Activated T-cell treated with anti-CD3 and anti-CD28 coated beads for 24 hours (primary cell): ENCODE measurements around the gene GALNT18.

ENCODE experiments used
- DNase-seq: peaks from one replicate; pipeline ENCODE4 v3.0.0-alpha.2; 2020; ENCODE audit warnings: low read depth

The GALNT18 gene

DNA sequence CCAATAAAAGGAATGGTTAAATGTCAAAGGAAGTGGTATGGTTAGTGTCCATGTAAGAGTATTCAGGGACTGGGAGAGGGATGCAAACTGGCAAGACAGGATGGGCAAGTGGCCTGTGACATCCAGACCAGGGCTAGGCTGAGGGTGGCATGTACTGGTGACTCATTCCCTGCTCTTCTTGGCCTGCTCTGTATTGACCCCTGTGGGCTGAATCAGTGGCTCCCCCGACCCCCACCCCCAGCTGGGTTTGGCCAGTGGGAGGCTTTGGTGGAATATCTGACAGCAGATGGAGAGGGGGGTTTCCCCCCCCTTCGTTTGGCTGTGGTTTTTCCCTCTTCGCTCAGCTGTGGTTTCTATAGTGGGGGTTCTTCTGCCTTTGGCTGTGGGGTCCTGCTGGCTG is 356.5 kb downstream of the GALNT18 start:
- no peak for DNase-seq

DNA sequence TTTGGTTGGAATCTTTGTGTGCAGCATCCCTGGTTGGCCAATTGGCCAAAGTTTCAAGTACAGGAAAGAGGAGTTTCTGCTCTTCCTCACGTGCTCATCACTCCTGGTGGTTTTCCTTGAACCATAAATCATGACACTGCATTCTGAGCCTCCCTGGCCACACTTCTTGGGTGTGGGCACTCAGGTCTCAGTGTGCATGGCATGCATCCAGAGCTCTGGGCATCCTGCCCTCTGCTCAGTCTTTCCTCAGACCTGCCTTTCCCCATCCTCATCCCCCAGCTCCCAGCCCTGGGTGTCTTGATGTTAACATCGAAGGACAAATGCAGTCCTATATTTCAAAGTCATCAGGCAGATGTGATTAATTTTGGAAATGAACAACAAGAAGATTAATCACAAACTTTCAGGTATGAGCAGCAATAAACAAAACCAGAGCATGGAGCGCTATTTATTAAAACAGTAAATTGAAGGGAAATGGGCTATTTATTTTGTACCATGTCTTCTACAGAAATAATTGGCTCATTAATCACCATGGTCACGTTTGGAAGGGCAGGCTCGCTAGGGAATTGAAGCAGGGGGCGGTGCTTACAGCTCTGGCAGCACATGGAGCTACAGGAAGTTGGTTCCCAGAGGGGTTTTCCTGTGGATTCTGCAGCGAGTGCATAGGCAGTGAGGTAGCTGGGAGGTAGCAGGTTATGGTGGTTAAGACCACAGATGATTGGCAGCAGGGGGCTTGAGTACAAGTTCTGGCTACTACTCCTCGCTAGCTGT is 358.4 kb downstream of the GALNT18 start:
- DNase-seq, result no peak

DNA sequence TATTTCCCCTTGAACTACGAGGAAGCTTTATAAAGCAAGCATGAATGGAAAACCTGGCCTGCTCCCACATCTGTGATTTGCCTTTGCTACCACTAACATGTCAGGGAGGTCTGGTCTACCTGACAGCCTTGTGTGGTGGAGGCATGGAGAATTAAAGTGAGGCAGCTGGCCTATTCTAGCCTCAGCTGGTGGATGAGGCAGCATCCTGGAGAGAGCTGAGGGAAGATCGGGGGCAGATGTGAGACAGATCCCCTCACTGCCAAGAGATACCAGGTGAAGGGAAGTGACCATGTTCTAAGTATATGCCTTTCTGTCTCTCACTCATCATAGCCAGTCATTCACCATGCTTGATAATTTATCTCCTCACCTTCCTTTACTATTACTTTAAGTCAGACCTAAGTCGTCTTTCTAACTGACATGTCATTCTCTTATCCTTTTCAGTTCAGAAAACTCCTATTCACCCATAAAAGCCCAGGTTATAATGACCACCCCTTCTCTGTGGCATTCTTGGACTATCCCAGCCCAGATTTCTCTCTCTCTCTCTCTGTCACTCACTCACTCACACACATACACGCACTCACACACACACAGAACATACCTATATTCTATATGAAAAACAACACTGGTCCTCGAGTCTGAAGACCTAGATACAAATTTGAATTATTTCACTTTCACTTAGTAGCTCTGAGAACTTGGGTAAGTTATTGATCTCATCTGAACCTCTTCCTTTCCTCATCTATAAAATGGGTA is 359.5 kb downstream of the GALNT18 start:
- DNase-seq, result no peak

DNA sequence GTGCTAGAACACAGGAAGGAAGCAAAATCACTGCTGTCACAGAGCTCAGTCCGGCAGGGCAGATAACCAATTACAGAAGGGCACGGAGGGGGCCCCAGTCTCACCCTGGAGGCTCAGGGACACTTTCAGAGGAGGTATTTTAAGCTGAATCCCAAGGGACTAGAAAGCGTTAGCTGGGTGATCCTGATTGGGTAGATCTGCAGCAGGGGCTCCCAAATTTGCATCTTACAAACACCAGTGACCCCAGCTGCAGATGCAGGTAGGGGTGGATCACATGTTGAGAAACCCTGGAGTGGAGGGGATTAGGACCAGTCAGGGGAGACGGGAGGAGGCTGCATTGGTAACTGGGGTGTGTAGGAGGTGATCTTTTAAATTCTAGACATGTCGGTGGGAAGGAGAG is 360.2 kb downstream of the GALNT18 start:
- DNase-seq, result no peak

DNA sequence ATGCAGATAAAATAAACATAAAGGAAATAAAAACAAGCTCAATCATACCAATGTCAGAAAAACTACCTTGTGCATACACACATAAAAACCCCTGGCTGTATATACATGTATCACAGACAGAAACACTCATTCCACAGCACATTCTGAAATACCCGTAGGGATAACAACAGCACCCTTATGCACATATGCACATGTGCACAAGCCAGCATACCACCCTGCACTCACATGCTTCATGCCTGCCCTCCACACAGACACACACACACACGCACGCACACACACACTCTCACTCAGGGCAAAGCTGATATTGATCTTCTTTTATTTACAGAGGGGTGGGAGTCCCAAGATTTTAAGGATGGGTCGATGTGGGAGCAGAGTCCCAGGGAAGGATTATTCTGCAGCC is 360.9 kb downstream of the GALNT18 start:
- DNase-seq, result no peak

DNA sequence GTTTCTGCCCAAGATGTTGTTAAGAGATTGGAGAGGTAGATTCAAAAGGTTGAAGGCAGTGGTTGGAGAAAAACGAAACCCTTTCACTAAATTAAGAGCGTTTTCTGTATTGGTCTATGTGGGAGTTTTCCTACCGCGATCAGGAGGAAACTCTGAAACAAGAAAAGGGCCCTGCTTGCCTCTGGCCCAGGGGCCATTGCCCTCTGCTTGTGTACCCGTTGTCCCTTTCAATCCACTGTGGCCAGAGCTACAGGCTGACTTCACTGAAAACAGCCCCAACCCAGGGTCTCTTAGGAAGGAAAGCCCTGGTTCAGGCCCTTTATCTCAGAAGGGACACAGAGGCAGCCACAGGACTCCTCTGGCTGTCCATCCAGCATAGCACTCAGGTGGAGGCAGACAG is 367.8 kb downstream of the GALNT18 start:
- no peak for DNase-seq

DNA sequence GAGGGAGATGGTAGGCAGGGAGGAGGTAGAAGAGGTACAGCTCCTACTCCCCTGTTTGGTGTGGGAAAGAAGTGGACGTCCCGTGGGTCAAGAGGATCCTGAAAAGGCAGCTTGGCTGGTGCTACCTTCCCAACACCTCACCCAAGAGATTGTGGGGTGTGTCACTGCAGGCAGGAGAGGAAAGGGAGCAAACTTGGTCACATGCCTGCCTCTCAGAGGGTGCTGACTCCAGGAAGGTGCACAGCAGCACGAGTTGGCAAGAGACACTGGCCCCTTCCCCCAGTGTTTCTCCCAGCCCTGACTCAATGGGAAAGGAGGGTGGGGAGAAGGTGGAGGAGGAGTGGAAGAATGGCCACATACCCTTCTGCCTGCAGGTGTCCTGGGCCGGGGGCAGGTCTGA is 368.3 kb downstream of the GALNT18 start:
- DNase-seq, result no peak

DNA sequence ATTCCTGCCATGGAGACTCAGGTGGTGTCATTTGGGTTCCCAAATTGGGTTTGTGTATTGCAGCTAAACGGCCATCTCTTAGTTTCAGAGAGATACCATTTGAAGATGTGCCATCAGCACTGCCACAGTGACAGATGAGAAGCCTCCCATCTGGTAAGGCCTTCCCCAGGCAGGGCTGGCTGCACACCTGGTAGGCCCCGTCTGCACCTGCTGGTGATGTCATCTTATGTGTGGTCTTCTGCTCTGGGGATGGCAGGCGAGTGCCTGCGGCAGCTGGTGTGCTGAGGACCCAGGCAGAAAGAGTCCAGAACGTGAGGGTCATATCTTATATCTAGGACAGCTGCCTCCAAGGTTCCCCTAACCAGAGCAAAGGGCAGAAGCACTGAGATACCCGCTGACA is 369.4 kb downstream of the GALNT18 start:
- DNase-seq, result no peak

DNA sequence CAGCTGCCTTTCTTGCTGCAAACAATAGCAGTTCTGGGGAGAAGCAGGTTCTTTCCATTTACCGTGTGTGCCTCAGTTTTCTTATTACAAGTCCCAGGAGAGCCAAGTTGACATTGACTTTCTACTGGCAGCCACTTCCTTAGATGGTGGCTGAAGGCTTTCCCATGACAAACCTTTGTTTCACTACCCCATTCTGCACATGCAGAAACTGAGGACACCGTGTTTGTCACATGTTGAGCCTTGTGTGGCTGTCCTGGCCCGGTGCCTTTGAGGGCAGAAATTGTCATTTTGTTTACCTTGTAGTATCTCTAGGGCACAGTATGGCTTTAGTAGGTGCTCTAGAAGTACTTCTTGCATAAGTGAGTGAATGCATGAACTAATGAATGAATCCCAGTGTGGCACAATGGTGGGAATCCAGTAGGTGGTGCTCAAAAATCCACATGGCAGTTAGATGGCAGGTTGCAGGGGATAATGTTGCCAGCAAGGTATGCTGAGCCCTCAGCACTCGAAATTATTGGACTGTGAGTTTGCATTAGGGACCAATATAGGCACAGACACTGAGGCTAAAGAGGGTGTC is 370.3 kb downstream of the GALNT18 start:
- DNase-seq, result no peak

DNA sequence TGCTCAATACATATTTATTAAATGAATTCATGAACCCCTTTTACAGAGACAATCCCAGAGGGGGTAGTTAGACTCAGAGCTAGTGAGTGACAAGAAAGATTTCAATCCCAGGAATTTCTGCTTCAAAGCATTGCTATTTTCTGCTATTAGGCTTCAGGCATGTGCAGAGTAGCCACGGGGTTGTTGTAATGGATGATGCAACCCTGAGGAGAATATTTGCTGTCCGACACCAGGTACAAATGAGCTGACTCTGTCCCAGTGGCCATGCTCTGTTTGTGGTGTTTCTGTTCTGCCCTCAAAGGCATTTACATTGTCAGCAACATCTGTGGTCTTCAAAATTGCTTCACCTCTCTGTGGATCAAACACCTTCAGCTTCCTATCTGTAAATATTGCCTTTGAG is 371.3 kb downstream of the GALNT18 start:
- DNase-seq, result no peak

DNA sequence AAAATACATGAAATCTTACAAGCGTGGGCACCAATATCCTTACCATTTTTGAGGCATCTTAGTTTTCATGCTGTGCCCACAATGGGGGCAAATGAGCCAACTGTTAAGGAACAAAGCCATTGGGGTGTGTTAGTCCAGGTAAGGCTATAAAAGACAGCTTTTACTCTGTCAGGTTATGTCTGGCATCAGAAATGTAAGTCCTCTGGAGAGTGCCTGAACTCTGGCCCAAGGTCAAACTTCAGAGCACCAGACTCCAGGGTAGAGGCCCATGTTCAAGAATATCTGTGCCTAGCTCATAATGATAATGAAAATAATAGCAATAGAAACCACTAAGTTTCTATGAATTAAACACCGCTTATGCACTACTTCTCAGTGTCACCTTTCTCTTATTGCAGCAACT is 374.2 kb downstream of the GALNT18 start:
- no peak for DNase-seq

DNA sequence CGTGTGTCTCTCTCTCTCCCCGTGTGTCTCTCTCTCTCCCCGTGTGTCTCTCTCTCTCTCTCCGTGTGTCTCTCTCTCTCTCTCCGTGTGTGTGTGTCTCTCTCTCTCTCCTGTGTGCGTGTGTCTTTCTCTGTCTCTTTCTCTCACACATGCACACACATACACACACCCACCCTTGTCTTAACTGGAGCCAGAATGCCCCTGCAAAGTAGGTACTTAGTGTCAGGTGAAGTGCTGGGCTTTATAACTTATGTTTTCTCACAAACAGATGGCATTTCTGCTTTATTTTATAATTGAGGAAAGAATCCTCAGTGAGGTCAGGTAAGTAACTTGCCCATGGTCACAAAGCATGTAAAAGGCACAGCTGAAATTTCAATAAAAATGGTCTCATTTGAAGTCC is 374.7 kb downstream of the GALNT18 start:
- DNase-seq, result no peak

DNA sequence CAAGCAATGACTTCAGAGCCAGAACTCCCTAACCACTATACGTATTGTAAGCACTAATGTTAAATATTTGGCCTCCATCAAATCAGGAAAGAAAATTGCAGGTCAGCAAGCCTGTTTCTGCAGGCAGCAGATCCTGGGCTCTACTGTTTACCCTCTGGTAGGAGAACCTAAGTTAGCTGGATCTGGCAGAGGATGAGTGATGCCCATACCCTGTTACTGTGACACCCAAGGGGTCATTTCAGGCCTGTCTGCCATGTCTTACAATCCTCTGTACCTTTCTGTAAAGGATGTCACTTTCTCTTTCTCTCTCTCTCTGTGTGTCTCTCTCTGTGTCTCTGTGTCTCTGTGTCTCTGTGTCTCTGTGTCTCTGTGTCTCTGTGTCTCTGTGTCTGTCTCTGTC is 375.6 kb downstream of the GALNT18 start:
- no peak for DNase-seq

DNA sequence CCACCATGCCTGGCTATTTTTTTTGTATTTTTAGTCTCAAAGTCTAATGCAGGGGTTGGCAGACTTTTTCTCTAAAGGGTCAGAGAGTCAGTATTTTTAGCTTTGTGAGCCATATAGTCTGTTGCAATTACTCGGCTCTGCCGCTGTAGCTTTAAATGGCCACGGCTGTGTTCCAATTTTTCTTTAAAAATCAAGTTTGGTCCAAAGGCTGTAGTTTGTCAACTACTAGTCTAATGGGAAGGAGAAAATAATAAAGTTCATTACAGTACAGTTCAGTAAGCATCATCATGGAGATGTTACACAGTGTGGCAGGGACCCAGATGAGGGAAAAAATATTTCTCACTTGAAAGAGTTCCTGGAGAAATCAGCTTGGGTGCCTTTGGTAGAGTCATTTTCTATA is 376.4 kb downstream of the GALNT18 start:
- no peak for DNase-seq

DNA sequence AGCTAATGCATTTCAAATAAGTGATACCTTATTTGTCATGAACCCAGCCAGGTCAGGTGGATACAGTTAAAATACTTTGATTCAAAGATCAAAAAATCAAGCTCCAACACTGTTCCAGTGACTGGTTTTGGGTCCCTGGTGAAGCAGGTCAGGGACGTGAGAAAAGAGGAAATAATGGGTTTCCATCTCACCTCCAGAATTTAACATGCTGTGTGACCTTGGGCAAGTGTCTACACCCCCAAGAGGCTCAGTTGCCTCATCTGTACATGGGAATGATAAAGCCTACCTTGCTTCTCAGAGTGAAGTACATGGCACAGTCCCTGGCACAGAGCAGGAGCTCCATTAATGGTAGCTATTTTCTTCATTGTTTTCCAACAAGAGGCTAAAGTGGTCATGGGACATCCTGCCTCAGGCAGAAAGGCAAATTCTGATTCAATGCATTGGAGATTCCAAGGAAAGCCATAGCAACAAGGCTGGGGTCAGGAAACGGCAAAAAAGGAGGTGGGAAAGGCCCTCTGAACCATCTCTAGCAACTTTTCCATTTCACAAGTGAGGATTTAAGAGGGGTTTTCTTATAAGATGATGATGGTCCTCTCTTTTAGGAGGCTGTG is 377.2 kb downstream of the GALNT18 start:
- no peak for DNase-seq

DNA sequence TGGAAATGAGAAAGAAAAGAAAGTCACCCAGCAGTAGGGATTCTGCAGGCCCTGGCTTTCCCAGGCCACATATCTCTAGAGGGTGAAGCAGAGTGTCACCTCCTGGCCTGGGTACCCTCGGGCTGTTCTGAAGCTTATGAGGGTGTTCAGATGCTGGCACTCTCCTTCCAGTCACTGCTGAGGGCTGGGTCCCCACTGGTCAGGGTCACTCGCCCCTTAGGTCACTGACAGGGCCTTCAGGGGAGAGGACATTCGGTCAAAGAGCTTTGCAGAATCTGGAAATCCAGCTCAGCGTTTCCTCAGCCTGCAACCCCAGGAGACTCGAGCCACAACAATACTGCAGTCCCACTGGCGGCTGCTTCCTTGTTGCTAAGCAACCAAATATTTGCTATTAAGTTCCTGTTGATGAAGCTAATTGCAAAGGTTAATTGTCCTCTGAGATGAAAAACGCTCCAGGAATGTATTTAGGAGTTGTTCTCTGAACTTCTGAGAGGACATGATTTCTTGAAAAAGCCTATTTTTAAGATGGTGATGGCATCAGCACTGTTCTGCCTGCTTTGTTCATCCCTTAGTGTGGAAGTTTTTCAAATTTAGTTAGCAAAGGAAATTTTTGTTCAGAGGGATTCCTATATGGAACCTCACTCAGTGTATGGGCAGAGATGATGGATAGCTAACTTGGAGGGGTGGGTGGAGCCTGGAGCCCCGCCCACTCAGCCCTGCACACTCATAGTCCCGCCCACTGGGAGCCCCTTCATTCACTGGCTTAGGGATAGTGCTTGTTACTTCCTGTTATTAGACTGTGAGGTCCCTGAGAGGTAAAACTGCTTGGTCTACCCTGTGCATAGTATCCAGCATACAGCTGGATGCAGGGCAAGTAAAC is 378.0 kb downstream of the GALNT18 start:
- peak; percentile 9 for DNase-seq

DNA sequence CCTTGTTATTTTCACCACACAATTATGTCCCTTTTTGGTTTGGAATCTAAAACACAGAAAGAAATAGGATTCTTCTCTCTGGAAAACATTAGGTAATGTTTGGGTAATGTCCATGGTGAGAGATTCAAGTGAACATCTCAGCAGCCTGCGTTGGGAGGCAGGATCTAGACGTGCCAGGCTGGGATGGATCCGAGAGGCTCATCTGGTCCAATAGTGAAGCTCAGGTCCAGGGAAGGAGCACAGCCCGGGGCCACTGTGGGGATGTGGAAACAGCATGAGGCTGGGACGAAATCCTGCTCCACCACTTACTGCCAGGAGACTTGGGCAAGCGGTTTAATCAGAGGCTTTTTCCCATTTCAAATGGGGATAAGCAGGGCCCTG is 378.6 kb downstream of the GALNT18 start:
- no peak for DNase-seq

DNA sequence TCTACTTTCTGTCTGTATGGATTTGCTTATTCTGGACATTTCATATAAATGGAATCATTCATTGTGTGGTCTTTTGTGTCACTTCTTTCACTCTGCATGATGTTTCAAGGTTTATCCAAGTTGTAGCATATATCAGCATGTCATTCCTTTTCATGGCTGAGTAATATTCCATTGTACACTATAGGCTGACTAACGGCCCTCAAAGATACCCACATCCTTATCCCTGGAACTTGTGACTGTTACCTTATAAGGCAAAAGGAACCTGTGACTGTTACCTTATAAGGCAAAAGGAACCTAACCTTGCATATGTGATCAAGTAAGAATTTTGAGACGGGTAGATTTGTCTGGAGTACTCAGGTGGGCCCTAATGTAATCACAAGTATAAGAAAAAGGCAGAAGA is 380.5 kb downstream of the GALNT18 start:
- DNase-seq, result no peak

DNA sequence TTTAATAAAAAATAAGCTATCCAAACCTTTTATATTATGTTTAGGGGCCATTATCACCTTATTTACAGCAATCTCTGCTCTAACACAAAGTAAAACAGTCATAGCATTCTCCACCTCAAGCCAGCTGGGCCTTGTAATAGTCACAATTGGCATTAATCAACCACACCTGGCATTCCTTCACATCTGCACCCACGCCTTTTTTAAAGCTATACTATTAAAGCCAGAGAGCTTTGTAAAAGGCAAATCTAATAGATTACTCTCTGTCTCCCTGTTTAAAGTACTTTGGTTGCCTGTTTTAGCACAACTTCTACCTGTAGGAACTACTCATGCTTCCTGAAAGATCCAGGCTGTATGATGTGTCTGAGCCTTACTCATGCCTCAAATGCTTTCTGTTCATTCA is 381.8 kb downstream of the GALNT18 start:
- no peak for DNase-seq

DNA sequence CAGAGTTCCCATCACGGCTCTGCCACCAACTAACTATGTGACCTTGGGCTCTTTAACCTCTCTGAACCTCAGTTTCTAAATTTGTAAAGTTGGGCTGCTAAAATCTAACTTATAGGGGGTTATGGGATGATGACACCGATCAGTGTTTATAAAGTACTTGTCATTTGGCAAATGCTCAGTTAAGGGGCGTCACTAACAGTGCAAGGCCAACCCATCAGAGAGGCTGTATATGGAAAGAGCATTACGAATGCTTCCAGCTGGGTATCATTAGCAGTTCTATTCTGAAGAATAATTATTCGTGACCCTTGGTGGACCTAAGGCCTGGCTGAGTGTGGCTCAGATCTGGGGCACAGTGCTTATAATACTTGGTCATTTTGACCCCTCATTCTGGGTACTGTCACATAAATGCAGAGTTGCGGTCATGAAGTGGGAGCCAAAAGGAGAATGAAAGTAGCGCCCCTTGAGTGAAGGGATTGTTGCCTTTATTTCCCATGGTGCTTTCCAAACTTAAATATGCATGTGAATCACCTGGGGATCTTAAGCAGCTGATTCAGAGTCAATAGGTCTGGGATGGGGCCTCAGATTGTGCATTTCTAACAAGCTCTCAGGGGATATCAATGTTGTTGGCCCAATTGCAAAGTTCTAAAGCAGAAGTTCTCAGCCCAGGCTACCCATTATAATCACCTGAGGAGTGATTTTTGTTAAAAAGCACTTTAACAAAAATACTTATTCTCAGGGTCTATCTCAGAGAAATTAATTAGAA is 384.6 kb downstream of the GALNT18 start:
- DNase-seq, result no peak

DNA sequence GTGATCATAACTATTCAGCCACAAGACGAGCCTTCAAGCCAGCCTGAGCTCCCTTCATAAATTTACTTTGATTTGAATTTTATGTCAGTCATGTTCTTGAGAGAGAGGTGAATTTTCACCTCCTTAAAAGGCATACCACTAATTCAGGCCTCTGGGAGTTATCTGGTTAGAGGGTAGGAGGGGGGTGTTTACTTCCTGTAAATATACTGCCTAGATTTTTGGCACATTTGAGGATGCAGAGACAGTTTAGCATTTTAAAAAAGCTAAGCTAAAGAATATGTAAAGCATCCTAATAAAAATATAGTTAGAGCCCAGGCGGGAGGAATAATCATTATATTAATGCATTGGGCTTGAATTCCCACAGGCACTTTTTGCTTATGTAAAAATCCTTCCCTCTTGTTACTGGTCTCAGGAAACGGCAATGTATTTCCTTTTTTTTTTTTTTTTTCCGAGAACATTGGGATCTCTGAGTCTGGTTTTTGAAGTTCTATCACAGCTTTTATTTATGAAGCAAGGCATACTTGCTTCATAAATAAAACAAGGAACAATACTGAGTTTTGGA is 385.2 kb downstream of the GALNT18 start:
- DNase-seq, result no peak
